NOMO-1 (cell line): Measurements from ENCODE around the gene STH.

Experiments
- DNase-seq, 2 experiments: peaks; one replicate each; lab custom pipeline; 2025; ENCODE audit not compliant: unreplicated experiment in 2 of 2; lab: John Stamatoyannopoulos, UW

STH gene

GRCh38 chr17:45983614-45984310 lies 15.3 kb upstream of the STH start:
- no peak for DNase-seq

DNA sequence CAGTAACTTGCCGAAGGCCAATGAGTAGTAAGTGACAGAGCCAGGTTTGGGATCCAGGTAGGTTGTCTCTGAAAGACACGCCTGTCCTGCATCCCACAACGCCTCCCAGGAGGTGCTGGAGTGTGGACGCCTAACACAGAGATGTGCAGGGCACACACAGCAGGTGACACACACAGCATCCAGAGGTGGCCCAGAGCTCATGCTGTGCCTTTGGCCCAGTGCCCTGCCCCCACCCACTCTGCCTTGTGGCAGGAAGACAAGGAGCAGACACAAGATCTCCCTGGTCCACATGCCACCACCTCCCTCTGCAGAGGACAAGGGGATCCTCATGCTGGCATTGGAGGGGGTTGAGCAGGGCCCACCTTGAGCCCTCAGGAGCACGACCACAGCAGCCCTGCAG lies 14.7 kb upstream of the STH start:
- no peak for DNase-seq

- no peak for DNase-seq
Observed at GRCh38 chr17:45985447-45985846, 13.6 kb upstream of the STH start.

GRCh38 chr17:45986056-45986455 lies 13.0 kb upstream of the STH start:
- no peak for DNase-seq

- DNase-seq: no peak
Observed at GRCh38 chr17:45987706-45988105, 11.3 kb upstream of the STH start.

DNA sequence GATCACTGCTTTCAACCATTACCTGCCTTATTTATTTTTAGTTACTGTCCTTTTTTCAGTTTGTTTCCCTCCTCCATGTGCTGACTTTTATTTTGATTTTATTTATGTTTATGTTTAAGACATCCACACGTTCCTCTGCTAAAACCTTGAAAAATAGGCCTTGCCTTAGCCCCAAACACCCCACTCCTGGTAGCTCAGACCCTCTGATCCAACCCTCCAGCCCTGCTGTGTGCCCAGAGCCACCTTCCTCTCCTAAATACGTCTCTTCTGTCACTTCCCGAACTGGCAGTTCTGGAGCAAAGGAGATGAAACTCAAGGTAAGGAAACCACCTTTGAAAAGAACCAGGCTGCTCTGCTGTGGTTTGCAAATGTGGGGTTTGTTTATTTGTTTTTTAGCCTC lies 9.3 kb upstream of the STH start:
- DNase-seq: no peak

DNA sequence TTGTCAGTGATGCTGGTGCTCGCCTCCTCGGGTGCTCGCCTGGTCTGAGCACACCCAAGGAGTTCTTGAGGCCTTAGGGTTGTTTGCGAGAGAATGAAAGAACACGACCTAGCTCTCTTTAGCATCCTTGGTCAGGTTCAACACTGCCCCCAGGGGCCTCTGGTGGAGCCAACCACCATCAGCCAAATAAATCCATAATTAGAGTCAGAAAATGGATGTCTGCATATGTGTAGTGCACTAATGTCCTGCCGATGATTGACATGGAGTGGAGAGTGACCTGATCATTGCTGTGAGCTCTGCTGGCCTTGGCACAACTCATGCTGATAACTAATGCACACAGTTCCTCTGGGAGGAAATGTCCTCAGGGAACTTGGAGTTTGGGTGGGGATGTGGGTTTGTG lies 8.2 kb upstream of the STH start:
- no peak for DNase-seq

DNA sequence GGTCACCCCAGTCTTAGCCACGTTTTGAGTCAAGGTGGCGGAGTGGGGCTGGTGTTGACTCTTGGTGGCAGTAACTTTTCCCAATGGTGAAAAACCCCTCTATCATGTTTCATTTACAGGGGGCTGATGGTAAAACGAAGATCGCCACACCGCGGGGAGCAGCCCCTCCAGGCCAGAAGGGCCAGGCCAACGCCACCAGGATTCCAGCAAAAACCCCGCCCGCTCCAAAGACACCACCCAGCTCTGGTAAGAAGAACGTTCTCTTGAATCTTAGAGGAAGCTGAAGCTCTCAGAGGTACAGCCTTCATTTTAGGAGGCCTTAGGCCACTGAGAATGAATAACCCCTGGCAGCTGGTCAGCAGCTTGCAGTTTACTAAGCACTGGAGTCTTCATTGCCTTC lies 7.7 kb upstream of the STH start:
- DNase-seq: no peak

DNA sequence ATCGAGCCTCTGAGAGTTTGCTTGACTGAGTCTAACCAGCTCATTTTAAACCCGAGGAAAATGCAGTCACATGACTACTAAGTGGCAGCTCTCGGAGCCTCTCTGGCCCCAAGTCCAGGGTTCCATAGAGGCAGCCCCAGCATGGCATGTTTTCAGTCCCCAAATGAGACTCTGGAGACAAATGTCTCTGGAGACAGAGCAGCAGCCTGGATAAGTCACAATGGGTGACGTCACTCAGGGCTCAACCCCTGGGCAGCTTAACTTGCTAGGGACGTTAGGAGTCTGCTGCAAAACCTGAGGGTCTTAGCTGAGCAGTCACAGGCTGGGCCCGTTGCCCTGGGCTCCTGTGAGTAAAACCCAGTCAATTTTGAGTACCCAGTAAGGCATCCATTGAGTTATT lies 6.9 kb upstream of the STH start:
- no peak for DNase-seq

GRCh38 chr17:45992904-45993303 lies 6.1 kb upstream of the STH start:
- no peak for DNase-seq

DNA sequence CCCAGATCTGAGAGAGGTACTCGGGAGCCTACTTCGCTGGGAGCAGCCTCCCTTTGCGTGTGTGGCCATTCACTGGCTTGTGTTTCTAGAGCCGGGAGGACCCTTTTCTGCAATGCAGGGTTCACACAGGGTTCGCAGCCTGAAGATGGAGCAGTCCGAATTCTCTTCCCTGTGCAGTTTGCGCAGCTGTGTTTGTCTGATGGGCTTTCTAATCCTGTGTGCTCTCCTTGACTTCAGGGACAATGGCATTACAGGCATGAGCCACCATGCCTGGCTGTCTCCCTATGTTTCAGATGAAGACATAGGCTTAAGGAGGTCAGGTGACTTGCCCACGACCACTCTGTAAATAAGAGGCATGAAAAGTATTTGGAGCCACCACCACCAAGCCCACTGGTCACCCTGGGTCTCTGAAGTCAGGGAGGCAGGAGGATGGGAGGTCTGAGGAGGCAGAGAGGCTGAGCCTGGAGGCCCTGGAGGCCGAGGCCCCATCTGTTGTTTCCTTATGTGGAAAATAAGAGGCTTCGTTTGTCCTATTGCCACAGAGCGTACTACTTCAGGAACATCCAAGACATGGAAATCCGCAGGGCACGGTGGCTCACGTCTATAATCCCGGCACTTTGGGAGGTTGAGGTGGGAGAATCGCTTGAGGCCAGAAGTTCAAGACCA lies 5.0 kb upstream of the STH start:
- no peak for DNase-seq

DNA sequence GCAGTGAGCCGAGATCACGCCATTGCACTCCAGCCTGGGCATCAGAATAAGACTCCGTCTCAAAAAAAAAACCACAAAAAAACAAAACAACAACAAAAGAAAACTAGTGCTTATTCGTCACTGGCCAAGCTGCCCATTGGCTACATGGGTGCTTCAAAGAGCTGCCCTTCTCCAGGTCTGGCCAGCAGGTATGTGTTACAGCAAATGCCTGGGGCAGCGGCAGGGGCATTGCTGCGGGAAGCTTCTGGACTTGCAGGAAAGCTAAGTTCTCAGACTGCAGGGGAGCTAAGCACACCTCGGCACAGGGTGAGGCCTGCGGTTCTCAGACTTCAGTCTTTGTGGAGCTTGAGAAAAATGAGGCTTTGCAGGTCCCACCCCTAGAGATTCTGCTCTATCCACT lies 4.1 kb upstream of the STH start:
- no peak for DNase-seq

GRCh38 chr17:45995627-45996270 lies 3.3 kb upstream of the STH start:
- DNase-seq: no peak

GRCh38 chr17:45996282-45996937 lies 2.6 kb upstream of the STH start:
- no peak for DNase-seq

DNA sequence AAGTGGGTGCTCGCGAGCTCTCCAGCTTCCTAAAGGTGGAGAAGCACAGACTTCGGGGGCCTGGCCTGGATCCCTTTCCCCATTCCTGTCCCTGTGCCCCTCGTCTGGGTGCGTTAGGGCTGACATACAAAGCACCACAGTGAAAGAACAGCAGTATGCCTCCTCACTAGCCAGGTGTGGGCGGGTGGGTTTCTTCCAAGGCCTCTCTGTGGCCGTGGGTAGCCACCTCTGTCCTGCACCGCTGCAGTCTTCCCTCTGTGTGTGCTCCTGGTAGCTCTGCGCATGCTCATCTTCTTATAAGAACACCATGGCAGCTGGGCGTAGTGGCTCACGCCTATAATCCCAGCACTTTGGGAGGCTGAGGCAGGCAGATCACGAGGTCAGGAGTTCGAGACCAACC lies 1.9 kb upstream of the STH start:
- DNase-seq: no peak

DNA sequence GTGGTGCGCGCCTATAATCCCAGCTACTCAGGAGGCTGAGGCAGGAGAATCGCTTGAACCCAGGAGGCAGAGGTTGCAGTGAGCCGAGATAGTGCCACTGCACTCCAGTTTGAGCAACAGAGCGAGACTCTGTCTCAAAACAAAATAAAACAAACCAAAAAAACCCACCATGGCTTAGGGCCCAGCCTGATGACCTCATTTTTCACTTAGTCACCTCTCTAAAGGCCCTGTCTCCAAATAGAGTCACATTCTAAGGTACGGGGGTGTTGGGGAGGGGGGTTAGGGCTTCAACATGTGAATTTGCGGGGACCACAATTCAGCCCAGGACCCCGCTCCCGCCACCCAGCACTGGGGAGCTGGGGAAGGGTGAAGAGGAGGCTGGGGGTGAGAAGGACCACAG lies 1.4 kb upstream of the STH start:
- no peak for DNase-seq

GRCh38 chr17:45999900-46000290 lies 845 bp downstream of the STH start:
- no peak for DNase-seq

DNA sequence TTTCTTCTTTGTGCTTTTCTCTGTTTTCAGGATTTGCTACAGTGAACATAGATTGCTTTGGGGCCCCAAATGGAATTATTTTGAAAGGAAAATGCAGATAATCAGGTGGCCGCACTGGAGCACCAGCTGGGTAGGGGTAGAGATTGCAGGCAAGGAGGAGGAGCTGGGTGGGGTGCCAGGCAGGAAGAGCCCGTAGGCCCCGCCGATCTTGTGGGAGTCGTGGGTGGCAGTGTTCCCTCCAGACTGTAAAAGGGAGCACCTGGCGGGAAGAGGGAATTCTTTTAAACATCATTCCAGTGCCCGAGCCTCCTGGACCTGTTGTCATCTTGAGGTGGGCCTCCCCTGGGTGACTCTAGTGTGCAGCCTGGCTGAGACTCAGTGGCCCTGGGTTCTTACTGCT lies 1.2 kb downstream of the STH start:
- no peak for DNase-seq

DNA sequence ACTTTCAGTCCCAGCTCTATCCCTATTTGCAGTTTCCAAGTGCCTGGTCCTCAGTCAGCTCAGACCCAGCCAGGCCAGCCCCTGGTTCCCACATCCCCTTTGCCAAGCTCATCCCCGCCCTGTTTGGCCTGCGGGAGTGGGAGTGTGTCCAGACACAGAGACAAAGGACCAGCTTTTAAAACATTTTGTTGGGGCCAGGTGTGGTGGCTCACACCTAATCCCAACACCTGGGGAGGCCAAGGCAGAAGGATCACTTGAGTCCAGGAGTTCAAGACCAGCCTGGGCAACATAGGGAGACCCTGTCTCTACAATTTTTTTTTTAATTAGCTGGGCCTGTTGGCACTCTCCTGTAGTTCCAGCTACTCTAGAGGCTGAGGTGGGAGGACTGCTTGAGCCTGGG lies 1.7 kb downstream of the STH start:
- DNase-seq: no peak

DNA sequence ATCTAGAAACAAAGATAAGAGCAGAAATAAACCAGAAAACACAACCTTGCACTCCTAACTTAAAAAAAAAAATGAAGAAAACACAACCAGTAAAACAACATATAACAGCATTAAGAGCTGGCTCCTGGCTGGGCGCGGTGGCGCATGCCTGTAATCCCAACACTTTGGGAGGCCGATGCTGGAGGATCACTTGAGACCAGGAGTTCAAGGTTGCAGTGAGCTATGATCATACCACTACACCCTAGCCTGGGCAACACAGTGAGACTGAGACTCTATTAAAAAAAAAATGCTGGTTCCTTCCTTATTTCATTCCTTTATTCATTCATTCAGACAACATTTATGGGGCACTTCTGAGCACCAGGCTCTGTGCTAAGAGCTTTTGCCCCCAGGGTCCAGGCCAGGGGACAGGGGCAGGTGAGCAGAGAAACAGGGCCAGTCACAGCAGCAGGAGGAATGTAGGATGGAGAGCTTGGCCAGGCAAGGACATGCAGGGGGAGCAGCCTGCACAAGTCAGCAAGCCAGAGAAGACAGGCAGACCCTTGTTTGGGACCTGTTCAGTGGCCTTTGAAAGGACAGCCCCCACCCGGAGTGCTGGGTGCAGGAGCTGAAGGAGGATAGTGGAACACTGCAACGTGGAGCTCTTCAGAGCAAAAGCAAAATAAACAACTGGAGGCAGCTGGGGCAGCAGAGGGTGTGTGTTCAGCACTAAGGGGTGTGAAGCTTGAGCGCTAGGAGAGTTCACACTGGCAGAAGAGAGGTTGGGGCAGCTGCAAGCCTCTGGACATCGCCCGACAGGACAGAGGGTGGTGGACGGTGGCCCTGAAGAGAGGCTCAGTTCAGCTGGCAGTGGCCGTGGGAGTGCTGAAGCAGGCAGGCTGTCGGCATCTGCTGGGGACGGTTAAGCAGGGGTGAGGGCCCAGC lies 2.6 kb downstream of the STH start:
- no peak for DNase-seq
